HG03354 (cell line): Measurements from ENCODE around the gene HES5.

Source experiments
- ATAC-seq: cut with Tn5 transposase; IDR thresholded peaks from one replicate; pipeline ENCODE4 v1.9.1; 2021; ENCODE audit warnings: mild to moderate bottlenecking; ENCODE audit not compliant: unreplicated experiment, poor library complexity, severe bottlenecking

Gene HES5

DNA sequence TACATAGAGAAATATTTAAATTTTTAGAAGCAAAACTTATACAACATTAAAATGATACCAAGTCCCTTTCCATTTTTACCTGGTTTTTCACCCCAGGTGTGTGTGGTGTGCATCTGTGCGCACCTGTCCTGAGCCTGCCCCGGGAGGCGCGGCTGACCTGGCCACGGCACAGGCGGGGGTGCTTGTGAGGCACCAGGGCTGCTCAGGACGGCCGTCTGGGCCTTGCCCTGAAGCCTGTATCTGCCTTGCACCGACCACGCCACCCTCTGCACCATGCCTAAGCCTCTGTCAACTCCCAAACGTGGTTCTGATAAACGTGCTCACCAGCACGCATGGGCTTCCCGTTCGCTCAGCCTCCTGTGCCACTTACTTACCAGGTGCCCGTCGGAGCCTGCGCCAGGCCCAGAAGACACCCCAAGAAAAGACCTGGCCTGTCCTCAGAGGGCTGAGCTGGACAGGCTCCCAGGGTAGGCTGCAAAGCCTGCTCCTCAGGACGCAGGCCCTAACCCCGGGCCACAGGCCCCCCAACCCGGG is 24.5 kb downstream of the HES5 start:
- no peak for ATAC-seq

GRCh38 chr1:2504949-2505272 is 25.2 kb downstream of the HES5 start:
- ATAC-seq = no peak

DNA sequence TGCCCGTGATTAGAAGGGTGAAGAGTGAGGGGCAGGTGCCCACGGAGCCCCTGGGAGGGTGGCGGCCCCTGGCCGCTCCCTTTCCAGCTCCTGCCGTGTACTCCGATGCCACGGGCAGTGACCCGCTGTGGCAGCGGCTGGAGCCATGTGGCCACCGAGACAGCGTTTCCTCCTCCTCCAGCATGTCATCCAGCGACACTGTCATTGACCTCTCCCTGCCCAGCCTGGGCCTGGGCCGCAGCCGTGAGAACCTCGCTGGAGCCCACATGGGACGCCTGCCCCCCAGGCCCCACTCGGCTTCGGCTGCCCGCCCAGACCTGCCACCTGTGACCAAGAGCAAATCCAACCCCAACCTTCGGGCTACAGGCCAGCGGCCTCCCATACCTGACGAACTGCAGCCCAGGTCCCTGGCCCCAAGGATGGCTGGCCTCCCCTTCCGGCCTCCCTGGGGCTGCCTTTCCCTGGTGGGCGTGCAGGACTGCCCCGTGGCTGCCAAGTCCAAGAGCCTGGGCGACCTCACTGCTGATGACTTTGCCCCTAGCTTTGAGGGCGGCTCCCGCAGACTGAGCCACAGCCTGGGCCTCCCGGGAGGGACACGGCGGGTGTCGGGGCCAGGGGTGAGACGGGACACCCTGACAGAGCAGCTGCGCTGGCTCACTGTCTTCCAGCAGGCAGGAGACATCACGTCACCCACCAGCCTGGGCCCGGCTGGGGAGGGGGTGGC is 25.7 kb downstream of the HES5 start:
- ATAC-seq = no peak

- no peak for ATAC-seq
Observed at GRCh38 chr1:2503554-2504224, 26.4 kb downstream of the HES5 start.

DNA sequence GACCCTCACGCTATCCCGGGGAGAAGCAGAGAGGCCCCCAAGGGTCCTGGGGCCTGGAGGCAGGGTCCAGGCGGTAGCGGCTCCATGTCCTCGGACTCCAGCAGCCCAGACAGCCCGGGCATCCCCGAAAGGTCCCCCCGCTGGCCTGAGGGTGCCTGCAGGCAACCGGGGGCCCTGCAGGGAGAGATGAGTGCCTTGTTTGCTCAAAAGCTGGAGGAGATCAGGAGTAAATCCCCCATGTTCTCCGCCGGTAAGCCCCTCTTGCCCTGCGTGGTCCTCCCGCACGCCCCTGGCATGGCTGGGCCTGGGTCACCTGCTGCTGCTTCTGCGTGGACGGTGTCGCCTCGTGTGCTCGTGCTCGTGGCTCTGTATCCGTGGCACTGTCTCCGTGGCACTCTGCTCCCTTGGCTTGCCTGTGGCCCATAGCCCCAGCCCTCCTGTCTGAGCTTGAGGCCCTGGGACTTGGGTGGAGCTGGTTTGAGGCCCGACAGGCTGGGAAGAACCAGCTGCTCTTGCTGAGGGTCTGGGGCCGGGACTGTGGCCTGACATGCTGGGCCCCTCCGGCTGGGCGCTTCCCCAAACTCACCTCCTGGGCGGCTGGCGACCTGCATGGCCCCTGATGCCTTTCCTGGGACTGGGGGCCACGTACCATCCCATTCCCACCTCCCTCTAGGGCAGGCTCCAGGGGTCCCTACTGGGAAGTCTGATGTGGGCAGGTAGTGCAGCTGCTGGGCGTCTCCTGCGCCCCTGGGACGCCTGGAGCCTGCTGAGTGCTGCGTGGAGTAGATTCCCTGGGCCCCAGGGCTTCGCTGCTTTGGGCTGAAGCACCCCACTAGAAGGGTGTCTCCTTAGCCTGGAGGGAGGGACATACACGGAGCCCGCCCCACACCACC is 27.2 kb downstream of the HES5 start:
- no peak for ATAC-seq

GRCh38 chr1:2502210-2502609 is 27.9 kb downstream of the HES5 start:
- no peak for ATAC-seq

- ATAC-seq = no peak
Observed at GRCh38 chr1:2501820-2502119, 28.3 kb downstream of the HES5 start.

DNA sequence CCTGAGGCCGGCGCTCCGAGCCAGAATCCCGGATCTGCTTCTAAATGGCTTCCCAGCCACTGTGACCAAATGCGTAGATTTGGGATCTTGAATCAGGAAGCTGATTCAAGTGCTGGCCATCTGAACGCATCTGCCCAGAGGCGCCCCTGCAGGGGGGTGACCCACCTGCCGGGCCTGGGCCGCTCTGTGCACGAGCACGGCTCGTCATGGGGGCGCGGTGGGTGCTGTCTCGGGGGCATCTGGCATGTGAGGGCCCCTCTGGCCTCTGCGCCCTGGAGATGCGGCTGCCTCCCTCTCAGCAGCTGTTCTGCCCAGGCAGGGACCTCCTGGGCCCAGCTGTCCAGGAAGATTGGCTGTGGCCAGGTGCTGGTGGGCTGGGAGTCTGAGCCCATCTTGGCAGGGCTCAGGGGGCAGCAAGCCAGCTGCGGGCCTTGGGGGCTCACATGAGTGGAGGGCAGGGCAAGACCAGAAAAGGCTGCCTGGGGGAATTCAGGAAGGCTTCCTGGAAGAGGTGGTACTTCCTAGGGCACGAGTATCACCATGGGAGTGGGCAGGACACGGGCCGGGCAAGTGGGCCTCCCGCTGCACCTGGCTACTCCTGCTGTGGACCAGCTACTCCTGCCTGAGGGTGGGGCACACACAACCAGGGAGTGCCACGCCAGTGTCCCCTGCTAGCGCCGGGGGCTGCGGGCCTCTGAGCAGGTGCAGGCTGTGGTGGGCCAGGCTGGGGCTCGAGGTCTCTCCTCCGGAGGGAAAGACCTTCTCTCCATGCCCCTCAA is 28.8 kb downstream of the HES5 start:
- no peak for ATAC-seq

DNA sequence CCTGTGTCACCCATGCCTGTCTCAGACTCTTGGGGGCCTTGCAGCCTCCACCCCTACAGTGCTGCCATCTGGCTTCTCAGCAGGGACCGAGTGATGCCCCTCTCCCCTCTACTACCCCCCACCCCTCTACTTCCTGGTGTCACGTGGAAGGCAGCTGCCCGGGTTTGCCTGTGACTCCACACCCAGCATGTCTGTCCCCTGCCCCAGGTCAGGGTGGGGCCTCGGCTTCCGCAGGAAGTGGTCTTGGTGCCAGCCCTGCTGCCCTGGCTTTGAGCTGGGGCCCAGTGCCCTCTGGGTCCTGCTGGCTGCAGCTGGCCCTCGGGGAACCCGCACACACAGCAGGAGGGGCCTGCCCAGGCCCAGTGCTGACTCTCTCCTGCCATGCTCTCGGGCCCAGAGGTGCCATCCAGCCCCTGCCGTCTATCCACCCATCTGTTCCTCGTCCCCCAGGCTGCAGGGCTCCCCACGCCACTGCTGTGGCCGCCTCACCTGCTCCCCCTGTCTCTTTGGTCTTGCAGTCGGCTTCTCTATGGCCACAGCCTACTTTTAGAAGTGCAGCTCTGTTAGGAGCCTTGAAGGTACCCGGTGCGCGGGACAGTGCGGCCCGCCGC is 30.0 kb downstream of the HES5 start:
- no peak for ATAC-seq

GRCh38 chr1:2499260-2499659 is 30.8 kb downstream of the HES5 start:
- ATAC-seq = no peak

GRCh38 chr1:2498648-2499047 is 31.4 kb downstream of the HES5 start:
- ATAC-seq = no peak

GRCh38 chr1:2497891-2498290 is 32.2 kb downstream of the HES5 start:
- no peak for ATAC-seq

DNA sequence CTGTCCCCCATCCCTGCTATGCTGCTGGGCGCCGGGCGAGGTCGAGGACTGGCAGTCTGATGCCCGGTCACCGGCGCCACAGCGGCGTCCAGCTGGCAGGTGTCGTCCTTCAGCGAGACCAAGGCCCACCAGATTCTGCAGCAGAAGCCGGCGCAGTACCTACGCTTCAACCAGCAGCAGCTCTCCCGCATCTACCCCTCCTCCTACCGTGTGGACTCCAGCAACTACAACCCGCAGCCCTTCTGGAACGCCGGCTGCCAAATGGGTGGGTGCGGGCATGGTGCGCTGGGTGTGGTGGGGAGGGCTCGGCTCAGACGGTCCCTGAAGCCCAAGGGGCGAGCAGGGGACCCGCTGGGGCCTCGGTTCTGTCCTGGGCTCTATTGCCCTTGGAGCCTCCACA is 33.3 kb downstream of the HES5 start:
- ATAC-seq = no peak

- ATAC-seq = peak; percentile 61
Observed at GRCh38 chr1:2496087-2496622, 33.9 kb downstream of the HES5 start.

DNA sequence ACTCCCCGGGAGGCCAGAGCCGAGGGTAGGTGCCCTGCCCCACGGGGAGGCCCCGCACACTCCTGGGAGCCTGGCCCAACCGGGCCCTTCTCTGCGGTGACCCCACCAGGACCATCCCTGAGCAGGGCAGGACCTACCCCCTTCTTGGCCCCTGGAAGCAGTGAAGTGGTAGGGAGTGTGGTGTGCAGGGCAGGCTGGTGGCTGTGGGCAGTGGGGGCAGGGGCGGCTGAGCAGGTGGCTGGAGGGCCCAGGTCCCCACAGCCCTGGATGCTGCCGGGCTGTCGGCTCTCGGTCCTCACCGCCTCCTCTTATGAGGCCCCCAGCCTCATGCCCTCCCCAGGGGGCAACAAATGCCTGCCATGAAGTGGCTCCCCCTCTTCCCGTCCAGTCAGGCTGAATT is 34.5 kb downstream of the HES5 start:
- no peak for ATAC-seq

DNA sequence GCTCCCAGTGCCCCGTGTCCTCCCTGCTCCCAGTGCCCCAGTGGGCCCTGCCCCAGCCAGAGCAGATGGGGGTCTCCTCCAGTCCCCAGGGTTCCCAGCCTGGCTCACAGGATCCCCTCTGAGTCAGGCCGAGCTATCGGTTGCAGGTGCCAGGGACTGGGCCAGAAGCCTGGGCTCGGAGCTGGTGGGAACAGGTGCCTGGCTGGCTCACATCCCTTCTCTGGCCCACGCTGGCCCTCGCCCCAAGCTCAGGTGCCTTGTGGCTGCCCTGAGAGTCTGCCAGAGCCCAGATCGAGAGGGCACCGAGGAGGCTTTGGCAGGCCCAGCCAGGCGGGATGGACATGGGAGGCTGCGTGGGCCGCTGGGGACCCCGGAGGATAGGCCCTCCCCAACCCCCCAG is 35.0 kb downstream of the HES5 start:
- no peak for ATAC-seq

DNA sequence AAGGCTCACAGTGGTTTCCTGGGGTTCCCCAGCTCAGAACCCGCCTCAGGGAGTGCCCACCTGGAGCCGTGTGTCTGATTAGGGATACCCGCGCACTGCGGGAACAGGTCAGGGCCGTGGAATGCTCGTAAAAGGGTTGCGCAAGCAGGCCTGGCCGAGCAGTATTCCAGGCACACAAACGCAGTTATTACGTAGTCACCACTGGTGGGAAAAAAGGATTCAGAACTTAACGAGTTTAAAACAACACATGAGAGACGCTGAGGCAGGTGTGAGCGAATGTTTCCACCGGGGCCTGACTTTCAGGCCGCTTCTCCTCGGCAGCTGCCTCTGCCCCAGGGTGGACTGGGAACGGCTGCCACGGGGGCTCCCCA is 35.8 kb downstream of the HES5 start:
- no peak for ATAC-seq

GRCh38 chr1:2493691-2494322 is 36.3 kb downstream of the HES5 start:
- ATAC-seq = no peak

- ATAC-seq = no peak
Observed at GRCh38 chr1:2493218-2493617, 36.8 kb downstream of the HES5 start.
